GM18517 (cell line): Measurements from ENCODE around the gene TLX1.

ENCODE experiments used
- ATAC-seq: cut with Tn5 transposase; IDR thresholded peaks from one replicate; pipeline ENCODE4 v1.9.1; 2021; ENCODE audit warnings: mild to moderate bottlenecking, moderate library complexity; ENCODE audit not compliant: unreplicated experiment

The TLX1 gene

DNA sequence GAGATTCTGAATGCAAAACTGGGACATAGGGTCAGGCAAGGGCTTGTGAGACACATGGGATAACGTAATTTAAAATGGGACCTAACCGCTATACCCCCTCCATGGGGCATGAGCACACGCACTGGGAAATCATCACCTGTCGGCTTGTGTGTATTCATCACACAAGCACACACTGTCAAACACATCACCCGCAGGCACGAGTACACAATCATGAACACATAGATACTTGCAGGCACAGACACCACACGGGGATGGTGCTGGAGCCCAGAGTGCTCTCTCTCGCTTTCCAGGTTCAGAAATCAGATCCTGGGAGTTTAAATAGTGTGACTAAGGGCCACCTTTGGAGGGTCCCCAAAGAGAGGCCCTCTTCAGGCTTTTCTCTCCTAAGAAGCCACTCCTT, 19.6 kb upstream of the TLX1 start:
- no peak for ATAC-seq

GRCh38 chr10:101112799-101113594, 18.1 kb upstream of the TLX1 start:
- ATAC-seq, result no peak

DNA sequence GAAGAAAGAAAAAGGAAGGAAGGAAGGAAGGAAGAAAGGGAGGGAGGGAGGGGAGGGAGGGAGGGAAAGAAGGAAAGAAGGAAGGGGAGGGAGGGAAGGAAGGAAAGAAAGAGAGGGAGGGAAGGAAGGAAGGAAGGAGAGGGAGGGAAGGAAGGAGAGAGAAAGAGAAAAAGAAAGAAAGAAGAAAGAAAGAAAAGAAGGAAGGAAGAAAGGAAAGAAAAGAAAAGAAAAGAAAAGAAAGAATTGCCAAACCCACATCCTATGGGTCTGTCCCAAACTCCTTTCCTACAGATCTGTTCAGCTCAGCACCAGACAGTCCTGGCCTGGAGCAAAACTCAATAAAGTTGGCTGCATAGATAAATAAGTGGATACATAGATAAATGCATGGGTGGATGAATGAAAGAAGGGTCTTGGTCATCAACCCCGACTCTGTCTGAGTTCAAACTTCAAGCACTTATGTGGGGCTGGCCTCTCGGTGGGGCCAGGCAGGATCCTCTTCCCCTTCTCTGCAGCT, 17.2 kb upstream of the TLX1 start:
- no peak for ATAC-seq

DNA sequence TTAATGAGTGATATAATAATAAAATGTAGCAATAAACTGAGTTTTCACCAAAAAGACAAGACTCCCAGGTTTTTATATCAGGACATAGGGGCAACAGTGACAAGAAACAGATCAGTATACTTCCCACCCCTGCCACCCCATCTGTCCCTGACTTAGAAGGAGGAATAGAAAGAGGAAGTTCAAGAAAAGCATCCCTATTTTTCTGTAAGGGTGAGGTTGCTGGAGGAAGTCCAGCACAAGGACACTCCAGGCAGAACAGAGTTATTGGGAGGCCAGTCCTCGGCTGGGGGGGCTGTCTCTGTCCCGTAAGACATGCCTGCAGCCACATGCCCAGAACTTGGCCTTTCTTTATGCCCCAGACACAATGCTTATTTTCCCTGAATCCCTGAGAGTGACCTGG, 16.5 kb upstream of the TLX1 start:
- ATAC-seq, result no peak

GRCh38 chr10:101116754-101117153, 14.3 kb upstream of the TLX1 start:
- ATAC-seq, result no peak

DNA sequence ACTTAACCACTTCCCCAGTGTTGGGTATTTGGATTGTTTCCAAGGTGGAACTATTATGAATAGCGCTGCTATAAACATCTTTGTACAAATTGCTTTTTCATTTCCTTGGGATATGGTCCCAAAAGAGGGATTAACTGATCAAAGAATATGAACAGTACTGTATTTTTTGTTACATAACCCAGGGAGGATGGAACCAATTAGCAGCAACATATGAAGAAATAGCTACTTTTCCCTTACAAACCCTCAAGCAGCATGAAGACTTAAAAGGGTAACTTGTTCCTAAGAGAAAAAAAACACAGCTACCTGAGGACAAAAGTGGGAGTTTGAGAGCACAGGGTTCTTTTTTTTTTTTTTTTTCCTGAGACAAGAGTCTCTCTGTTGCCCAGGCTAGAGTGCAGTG, 13.1 kb upstream of the TLX1 start:
- ATAC-seq, result no peak

DNA sequence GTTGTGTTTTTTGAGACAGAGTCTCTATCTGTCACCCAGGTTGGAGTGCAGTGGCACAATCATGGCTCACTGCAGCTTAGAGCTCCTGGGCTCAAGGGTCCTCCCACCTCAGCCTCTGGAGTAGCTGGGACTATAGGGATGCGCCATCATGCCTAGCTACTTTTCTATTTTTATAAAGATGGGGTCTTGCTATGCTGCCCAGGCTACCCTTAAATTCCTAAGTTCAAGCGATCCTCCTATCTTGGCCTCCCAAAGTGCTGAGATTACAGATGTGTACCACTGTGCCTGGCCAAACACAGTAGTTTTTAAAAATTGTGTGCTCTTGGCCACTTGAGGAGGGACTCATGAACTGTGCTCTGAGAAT, 10.6 kb upstream of the TLX1 start:
- ATAC-seq, result no peak

- no peak for ATAC-seq
Measured at GRCh38 chr10:101120884-101121653, 10.0 kb upstream of the TLX1 start.

GRCh38 chr10:101121654-101122031, 9.5 kb upstream of the TLX1 start:
- ATAC-seq, result no peak

DNA sequence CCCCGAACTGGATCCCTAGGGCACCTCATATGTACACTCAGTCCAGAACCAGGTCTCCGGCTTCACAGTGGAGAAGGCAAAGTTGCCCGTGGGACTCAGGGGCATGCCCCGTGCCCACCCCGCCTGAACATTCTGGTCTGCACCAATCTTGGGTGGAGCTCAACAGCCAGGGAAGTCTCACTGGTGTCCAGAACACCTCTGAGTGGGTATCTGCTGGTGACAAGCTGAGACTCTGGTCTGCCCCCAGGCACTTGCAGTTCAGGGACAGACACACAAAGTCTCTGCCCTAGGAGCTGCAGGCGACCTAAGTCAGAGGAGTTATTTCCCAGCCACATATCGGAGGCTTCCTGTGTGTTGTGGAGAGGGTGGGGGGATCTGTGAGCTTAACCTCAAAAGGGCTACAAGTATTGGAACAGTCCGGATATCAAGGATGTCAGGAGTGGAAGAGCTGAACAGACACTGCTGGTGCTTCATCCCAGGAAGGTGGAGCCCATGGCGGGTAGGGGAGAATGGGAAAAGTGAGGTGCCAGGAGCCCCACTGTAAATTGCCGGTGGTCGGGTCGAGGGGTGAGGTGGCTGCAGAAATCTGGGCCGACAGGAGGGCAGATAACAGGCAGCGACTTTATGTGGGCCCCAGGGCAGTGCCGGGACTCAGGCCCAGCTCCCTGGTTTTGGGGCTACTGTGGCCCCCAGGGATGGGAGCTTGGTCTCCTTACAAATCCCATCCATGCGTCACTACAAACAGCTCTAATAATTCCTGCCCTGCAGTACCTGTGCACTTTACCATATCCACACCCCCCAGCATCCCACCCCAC, 8.6 kb upstream of the TLX1 start:
- ATAC-seq, result no peak

DNA sequence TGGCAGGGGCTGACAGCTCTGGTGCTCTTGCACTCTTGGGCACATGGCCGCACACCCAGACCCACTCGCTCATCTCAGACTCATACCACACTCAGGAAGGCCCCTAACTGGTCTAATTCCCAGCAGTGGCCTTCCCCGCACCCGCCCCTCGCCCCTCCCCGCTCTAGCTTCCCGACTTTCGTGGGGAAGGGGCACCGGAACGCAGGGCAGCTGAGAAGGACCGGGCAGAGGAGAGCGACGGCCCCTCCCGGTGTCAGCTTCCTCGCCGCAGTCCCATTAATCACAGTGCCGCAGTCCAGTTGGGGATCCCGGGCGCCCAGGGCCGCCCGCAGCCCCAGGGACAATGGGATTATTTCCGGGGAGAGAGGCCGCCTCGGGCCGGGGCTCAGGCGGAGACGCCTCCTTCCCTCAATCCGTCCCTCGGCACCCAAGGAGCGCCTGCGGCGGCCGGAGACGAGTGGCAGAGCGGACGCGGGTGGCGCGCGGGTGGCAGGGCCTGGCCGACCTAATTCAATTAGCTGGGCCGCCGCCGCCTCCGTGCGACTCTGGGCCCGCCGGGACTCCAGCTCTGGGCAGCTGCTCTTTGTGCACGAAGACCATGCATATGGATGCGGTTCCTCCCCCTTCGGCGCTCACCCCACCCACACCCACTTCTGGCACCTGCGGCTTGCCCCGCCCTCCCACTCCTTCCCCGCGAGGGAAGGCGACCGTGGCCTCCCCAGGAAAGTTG, 7.8 kb upstream of the TLX1 start:
- no peak for ATAC-seq

- no peak for ATAC-seq
Measured at GRCh38 chr10:101123815-101124617, 7.1 kb upstream of the TLX1 start.

DNA sequence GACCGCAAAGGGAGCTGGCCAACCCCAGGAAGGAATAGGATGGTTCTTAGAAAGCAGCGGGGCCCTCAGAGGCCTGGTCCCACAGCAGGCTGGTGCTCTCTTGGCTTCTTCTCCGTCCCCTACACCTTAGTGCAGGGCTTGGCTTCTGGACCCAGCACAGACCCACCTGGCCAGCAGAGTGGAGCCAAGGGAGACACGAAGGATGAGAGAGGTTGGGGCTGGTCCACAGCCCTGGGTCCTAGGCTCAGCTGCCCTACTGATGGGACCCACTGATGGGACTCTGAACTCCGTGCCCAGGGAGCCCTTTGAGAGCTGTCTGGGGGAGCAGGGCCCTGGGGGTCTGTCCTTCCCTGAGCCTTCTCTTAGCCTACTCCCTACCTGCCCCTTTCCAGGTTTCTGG, 6.2 kb upstream of the TLX1 start:
- no peak for ATAC-seq

DNA sequence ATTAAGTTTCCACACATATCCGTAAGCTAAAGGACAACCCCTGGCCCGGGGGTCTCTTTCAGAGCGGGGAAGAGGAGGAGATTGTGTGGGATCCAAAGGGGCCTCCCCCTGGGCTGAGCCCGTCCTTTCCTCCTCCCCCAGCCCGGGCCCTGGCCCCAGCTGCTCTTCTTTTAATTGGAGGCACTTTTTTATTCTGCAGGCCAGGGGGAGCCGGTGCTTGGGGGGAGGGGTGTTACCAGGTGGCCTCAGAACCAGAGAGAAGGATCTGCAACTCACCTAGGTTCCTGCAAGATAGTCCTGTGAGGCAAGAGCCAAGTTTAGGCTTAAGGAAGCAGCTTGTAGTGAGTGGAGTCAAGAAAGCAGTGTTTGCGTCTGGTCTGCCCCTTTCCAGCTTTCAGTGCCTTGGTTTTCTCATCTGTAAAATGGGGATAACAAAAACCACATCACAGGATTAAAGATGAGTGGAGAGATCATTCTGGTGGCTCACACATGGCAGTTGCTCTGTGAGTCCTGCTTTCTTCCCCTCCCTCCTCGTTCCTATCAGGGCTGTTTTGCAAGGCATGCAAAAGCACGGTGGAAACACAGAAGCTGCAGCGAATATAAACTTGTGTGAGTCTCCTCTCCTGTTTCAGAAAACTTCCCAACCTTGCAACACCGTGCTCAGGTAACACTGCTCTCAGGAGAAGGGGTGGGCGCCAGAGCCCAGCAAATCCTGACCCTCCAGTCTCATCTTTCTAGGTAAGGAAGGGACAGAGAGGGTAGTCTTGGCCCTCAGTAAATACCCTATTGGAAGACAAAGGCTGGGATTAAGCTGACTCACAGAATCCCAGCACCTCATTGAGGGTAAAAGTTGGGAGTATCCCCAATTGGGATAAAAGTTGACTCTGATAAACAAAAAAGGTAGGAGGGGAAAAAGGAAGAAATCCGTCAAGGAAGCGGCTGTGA, 4.1 kb upstream of the TLX1 start:
- no peak for ATAC-seq

GRCh38 chr10:101130141-101130540, 959 bp upstream of the TLX1 start:
- no peak for ATAC-seq

- ATAC-seq, result no peak
Measured at GRCh38 chr10:101131962-101132635, 999 bp downstream of the TLX1 start.

DNA sequence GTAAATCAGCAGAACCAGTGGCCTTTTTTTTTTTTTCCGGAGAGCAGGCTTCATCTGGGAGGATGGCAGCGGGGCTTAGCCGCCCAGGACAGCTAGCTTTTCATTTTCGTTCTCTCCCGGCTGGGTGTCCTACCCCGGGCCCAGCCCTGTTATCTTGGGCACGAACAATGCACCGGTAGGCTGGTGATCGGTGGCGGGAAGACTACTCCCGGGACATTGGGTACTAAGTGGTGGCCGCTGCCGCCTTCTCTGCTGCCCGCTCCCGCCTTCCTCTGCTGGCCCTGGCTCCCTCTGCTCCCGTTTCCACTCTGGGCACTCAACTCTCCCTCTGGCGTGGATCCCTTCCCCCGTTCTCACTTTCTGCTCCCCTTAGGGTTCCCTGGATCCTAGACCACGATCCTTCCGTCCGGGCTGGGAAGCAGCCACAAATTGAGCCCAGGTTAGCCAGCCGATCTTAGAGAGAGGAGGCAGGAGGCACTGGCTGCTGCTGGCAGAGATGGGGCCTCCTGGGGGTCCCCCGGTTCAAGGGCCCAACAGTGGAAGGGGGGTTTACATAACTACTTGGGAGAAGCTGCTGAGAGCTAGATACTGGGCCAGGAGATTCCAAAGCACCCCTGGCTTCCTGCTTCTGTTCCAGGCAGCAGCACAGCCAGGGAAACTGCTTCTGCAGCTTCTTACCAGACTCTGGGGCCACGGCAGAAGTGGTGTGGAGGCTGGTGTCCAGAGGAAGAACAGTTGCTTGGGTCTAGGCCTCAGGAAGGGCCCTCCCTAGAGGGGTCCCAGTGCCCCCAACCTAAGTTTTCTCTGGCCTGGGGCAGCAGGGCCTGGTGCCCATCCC, 1.8 kb downstream of the TLX1 start:
- no peak for ATAC-seq
